Mesenchymal stem cell (in vitro differentiated cells and primary cell): ENCODE data around the gene LIMK2.
"Not testable (repeated sequence)": the region's sequence is repeated elsewhere in the genome, so short reads cannot be mapped to it uniquely, and the experiment has no call there.

ENCODE experiments used
- DNase-seq: peaks from one replicate; pipeline ENCODE4 v3.0.0-alpha.2; 2013
- H2AFZ ChIP-seq: one replicate; pipeline ENCODE4 v1.6.1; 2013; ENCODE audit warnings: low read depth, mild to moderate bottlenecking, control low read depth, inconsistent platforms, low read length, moderate library complexity
- H2AK5ac ChIP-seq: 2 replicates; pipeline ENCODE4 v1.6.1; 2013; ENCODE audit warnings: low read length, moderate library complexity, mild to moderate bottlenecking, inconsistent platforms; ENCODE audit not compliant: severe bottlenecking
- H2BK120ac ChIP-seq: one replicate; pipeline ENCODE4 v1.6.1; 2013; ENCODE audit warnings: low read depth, mild to moderate bottlenecking, inconsistent platforms, low read length, moderate library complexity
- H2BK12ac ChIP-seq, 2 experiments: one replicate each; pipeline ENCODE4 v1.6.1; 2013; ENCODE audit warnings: inconsistent platforms in 2 of 2, low read length in 2 of 2, mild to moderate bottlenecking in 2 of 2, moderate library complexity in 2 of 2, control low read depth in 1 of 2
- H2BK15ac ChIP-seq: one replicate; pipeline ENCODE4 v1.6.1; 2013; ENCODE audit warnings: mild to moderate bottlenecking, low read depth, inconsistent platforms; ENCODE audit not compliant: poor library complexity, severe bottlenecking
- H2BK5ac ChIP-seq: 2 replicates; pipeline ENCODE4 v1.6.1; 2013; ENCODE audit warnings: low read depth, mild to moderate bottlenecking, low read length, control low read depth, inconsistent platforms; ENCODE audit not compliant: poor library complexity, severe bottlenecking
- H3K14ac ChIP-seq, 2 experiments: one replicate each; pipeline ENCODE4 v1.6.1; 2013; ENCODE audit warnings: inconsistent platforms in 2 of 2, low read length in 2 of 2, control low read depth in 1 of 2, mild to moderate bottlenecking in 1 of 2, moderate library complexity in 1 of 2
- H3K18ac ChIP-seq, 2 experiments: one replicate each; pipeline ENCODE4 v1.6.1; 2013; ENCODE audit warnings: inconsistent platforms in 2 of 2, low read length in 2 of 2, control low read depth in 1 of 2, low read depth in 1 of 2, mild to moderate bottlenecking in 1 of 2
- H3K23ac ChIP-seq, 2 experiments: one replicate each; pipeline ENCODE4 v1.6.1; 2013; ENCODE audit warnings: inconsistent platforms in 2 of 2, low read length in 2 of 2, mild to moderate bottlenecking in 2 of 2, moderate library complexity in 2 of 2, control low read depth in 1 of 2
- H3K27ac ChIP-seq: 2 replicates; pipeline ENCODE4 v1.5.1; 2013; ENCODE audit warnings: mild to moderate bottlenecking, moderate library complexity, low read length, control low read depth, inconsistent platforms; ENCODE audit not compliant: poor library complexity, severe bottlenecking
- H3K27me3 ChIP-seq, 2 experiments: 2 replicates each; pipeline versions ENCODE4 v1.6.1 to v1.7.0; 2013; ENCODE audit warnings: low read length in 2 of 2, mild to moderate bottlenecking in 2 of 2, moderate library complexity in 2 of 2, control low read depth in 1 of 2, inconsistent platforms in 1 of 2; ENCODE audit not compliant: control insufficient read depth in 1 of 2, insufficient read depth in 1 of 2
- H3K36me3 ChIP-seq, 2 experiments: 2 replicates each; pipeline versions ENCODE4 v1.6.1 to v1.7.0; 2013; ENCODE audit warnings: low read length in 2 of 2, control low read depth in 1 of 2, inconsistent platforms in 1 of 2, low read depth in 1 of 2, mild to moderate bottlenecking in 1 of 2; ENCODE audit not compliant: insufficient read depth in 2 of 2, control insufficient read depth in 1 of 2
- H3K4ac ChIP-seq, 2 experiments: one replicate each; pipeline ENCODE4 v1.6.1; 2013; ENCODE audit warnings: inconsistent platforms in 2 of 2, low read length in 2 of 2, mild to moderate bottlenecking in 2 of 2, moderate library complexity in 2 of 2, control low read depth in 1 of 2, low read depth in 1 of 2
- H3K4me1 ChIP-seq: 2 replicates; pipeline ENCODE4 v1.6.1; 2013; ENCODE audit warnings: low read depth, low read length, control low read depth; ENCODE audit not compliant: control insufficient read depth, insufficient read depth
- H3K4me2 ChIP-seq: 2 replicates; pipeline ENCODE4 v1.6.1; 2013; ENCODE audit warnings: low read length, mild to moderate bottlenecking, inconsistent platforms; ENCODE audit not compliant: poor library complexity, severe bottlenecking
- H3K4me3 ChIP-seq, 2 experiments: 2 replicates each; pipeline versions ENCODE4 v1.5.1 to v1.7.0; 2013; ENCODE audit warnings: low read length in 2 of 2, mild to moderate bottlenecking in 2 of 2, control low read depth in 1 of 2, low read depth in 1 of 2; ENCODE audit not compliant: insufficient read depth in 1 of 2
- H3K79me1 ChIP-seq: replicated peaks from 2 replicates; pipeline ENCODE4 v1.6.1; 2013; ENCODE audit warnings: mild to moderate bottlenecking, control low read depth, low read length, inconsistent platforms; ENCODE audit not compliant: poor library complexity, severe bottlenecking
- H3K9ac ChIP-seq: 2 replicates; pipeline ENCODE4 v1.7.0; 2013; ENCODE audit warnings: mild to moderate bottlenecking, low read length, moderate library complexity
- H3K9me3 ChIP-seq: 2 replicates; pipeline ENCODE4 v1.7.0; 2013; ENCODE audit warnings: mild to moderate bottlenecking, low read length; ENCODE audit not compliant: control insufficient read depth
- H4K8ac ChIP-seq: one replicate; pipeline ENCODE4 v1.6.1; 2013; ENCODE audit warnings: inconsistent platforms, mild to moderate bottlenecking, low read length, moderate library complexity
- H4K91ac ChIP-seq: one replicate; pipeline ENCODE4 v1.6.1; 2013; ENCODE audit warnings: mild to moderate bottlenecking, low read length, inconsistent platforms
- WGBS: methylation state at CpG from one replicate; pipeline ENCODE4 v1.1.7; 2013; ENCODE audit warnings: mixed read lengths; 5-methylcytosine and 5-hydroxymethylcytosine counted together

LIMK2 gene

GRCh38 chr22:31233001-31233400, 20.9 kb downstream of the LIMK2 start:
- Histone ChIP-seq H4K8ac (no peak overlapping the region), H3K9ac (peak overlapping the region; percentile 42)
- WGBS: 100% methylated on average over 1 of the region's 3 CpGs

GRCh38 chr22:31235081-31235480, 23.0 kb downstream of the LIMK2 start:
- H2AFZ ChIP-seq: no peak overlapping the region
- no peaks in the 10 kb centered on the region for H3K27me3 ChIP-seq
- H3K9ac ChIP-seq: no peak overlapping the region
- H3K36me3 ChIP-seq: peaks cover 0 to 4% of the 10 kb centered on the region in 2 experiments
- H3K23ac ChIP-seq: no peak overlapping the region
- H3K14ac ChIP-seq: no peak overlapping the region
- peaks cover 4% of the 10 kb centered on the region for H3K4me1 ChIP-seq
- no peak overlapping the region for H3K27ac ChIP-seq
- no peak overlapping the region for H4K91ac ChIP-seq
- H3K18ac ChIP-seq: no peak overlapping the region
- no peak overlapping the region for H2BK15ac ChIP-seq
- 79% methylated on average over 2 of the region's 3 CpGs for WGBS
- peak; percentile 57 for DNase-seq
- no peak overlapping the region for H3K4me3 ChIP-seq
- H2BK12ac ChIP-seq: no peak overlapping the region
- H2BK120ac ChIP-seq: no peak overlapping the region
- H4K8ac ChIP-seq: no peak overlapping the region
- H3K79me1 ChIP-seq: peaks cover 20% of the 10 kb centered on the region
- no peak overlapping the region for H3K4me2 ChIP-seq
- H2AK5ac ChIP-seq: no peak overlapping the region
- H2BK5ac ChIP-seq: no peak overlapping the region
- H3K4ac ChIP-seq: no peak overlapping the region
- no peaks in the 10 kb centered on the region for H3K9me3 ChIP-seq

More at GRCh38 chr22:31233001-31233400, 20.9 kb downstream of the LIMK2 start:
- H3K23ac ChIP-seq: no peak overlapping the region
- DNase-seq: no peak
- H3K14ac ChIP-seq: no peak overlapping the region
- H2AFZ ChIP-seq: no peak overlapping the region
- no peaks in the 10 kb centered on the region for H3K9me3 ChIP-seq
- no peak overlapping the region for H3K4me3 ChIP-seq
- no peak overlapping the region for H2BK5ac ChIP-seq
- H2BK15ac ChIP-seq: no peak overlapping the region
- no peak overlapping the region for H3K18ac ChIP-seq
- H3K27me3 ChIP-seq: no peaks in the 10 kb centered on the region
- H4K91ac ChIP-seq: no peak overlapping the region
- H3K36me3 ChIP-seq: peaks cover 0 to 4% of the 10 kb centered on the region in 2 experiments
- no peak overlapping the region for H3K4ac ChIP-seq
- H3K79me1 ChIP-seq: peaks cover 23% of the 10 kb centered on the region
- no peak overlapping the region for H2BK120ac ChIP-seq
- H2AK5ac ChIP-seq: peak overlapping the region; percentile 91
- H2BK12ac ChIP-seq: no peak overlapping the region
- H3K4me1 ChIP-seq: peaks cover 5% of the 10 kb centered on the region
- H3K27ac ChIP-seq: peak overlapping the region; percentile 5
- no peak overlapping the region for H3K4me2 ChIP-seq

DNA sequence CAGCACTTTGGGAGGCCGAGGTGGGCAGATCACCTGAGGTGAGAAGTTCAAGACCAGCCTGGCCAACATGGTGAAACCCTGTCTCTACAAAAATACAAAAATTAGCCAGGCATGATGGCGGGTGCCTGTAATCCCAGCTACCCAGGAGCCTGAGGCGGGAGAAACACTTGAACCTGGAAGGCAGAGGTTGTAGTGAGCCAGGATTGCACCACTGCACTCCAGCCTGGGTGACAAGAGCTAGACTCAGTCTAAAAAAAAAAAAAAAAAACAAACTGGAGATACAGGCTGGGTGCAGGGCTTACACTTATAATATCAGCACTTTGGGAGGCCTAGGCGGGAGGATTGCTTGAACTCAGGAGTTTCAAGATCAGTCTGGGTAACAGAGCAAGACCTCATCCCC, 23.9 kb downstream of the LIMK2 start:
- not testable (repeated sequence) for H3K4me3 ChIP-seq, H2BK5ac ChIP-seq, H2AFZ ChIP-seq, H3K4me2 ChIP-seq, H4K91ac ChIP-seq, H2AK5ac ChIP-seq, H2BK15ac ChIP-seq, H3K36me3 ChIP-seq, H3K27me3 ChIP-seq, H3K4ac ChIP-seq, H3K27ac ChIP-seq, DNase-seq, H2BK12ac ChIP-seq, H3K9me3 ChIP-seq, H2BK120ac ChIP-seq, H3K4me1 ChIP-seq, H3K18ac ChIP-seq, H3K23ac ChIP-seq, H3K14ac ChIP-seq, H4K8ac ChIP-seq, H3K9ac ChIP-seq
- peaks cover 20% of the 10 kb centered on the region for H3K79me1 ChIP-seq
- 95% methylated on average over 4 of the region's 4 CpGs for WGBS

GRCh38 chr22:31238057-31238456, 26.0 kb downstream of the LIMK2 start:
- H3K4me3 ChIP-seq: no peak overlapping the region
- H3K36me3 ChIP-seq: peaks cover 0 to 4% of the 10 kb centered on the region in 2 experiments
- H2BK5ac ChIP-seq: no peak overlapping the region
- H3K4ac ChIP-seq: no peak overlapping the region
- H2BK120ac ChIP-seq: no peak overlapping the region
- no peak overlapping the region for H2BK15ac ChIP-seq
- H3K27me3 ChIP-seq: no peaks in the 10 kb centered on the region
- H3K4me1 ChIP-seq: peaks cover 15% of the 10 kb centered on the region
- no peaks in the 10 kb centered on the region for H3K9me3 ChIP-seq
- H3K18ac ChIP-seq: no peak overlapping the region
- H3K4me2 ChIP-seq: no peak overlapping the region
- no peak overlapping the region for H4K8ac ChIP-seq
- peaks cover 14% of the 10 kb centered on the region for H3K79me1 ChIP-seq
- H2AK5ac ChIP-seq: no peak overlapping the region
- no peak overlapping the region for H3K14ac ChIP-seq
- no peak overlapping the region for H2AFZ ChIP-seq
- no peak overlapping the region for H3K23ac ChIP-seq
- no peak overlapping the region for H2BK12ac ChIP-seq
- DNase-seq: no peak
- WGBS: no CpG with 5 or more reads among the region's 1 CpG
- no peak overlapping the region for H3K27ac ChIP-seq
- H4K91ac ChIP-seq: no peak overlapping the region
- no peak overlapping the region for H3K9ac ChIP-seq
